ENCODE results near the gene KPNA2.
"Not testable (repeated sequence)": the region's sequence is repeated elsewhere in the genome, so short reads cannot be mapped to it uniquely, and the experiment has no call there.

KPNA2 gene

DNA sequence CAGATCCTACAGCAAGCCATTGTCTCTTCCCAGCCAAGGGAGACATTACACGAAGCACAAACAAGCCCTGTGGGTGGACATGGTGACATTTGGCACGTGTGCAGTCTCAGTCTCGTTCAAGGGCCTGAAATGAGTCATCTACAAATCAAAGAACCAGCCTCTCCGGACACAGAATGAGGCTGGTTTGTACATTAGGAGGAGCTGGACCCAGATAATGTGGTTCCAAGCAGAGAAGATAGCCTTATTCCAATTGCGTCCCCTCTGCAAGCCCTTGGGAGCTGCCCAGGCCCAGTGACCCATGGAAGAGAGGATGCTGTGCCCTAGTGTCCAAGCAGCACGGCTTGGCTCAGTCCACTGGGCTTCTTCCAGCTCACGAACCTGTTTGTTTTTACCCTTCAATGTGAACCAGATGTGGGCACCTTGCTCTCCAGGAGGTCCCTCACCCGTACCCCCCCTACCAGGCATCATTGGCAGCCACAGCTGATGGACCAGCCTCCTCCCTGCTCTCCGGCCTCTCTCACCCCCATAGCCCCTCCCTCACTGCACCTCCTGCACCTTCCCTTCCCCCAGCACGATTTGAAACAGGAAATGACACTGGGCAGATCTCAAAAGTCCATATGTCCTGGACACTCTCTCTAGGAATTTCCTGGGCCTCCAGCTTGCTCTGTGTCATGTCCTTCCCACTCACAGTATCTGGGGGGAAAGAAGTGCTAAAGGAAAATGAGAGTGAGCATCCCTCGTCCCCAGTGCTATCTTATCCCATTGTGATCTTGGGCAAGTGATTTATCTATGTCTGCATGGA lies 26.2 kb downstream of the KPNA2 start:
- DNase-seq, result no peak

DNA sequence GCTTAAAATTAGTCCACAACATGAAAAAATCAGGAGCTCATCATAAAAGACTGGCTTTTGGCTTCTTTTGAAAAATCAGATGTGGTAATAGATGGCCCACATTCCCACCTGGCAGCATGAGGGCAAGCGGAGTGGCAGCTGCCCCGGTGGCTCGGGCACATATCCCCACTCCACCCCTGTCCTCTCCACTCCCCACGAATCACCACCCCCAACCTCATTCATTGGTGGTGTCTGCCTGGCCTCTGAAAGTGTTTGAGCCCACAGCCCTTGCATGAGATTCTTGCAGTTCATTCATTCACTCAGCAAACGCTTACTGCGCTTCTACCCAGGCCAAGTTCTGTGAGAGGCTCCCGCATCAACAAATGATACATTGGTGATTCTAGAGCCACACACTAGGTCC lies 29.8 kb downstream of the KPNA2 start:
- not testable (repeated sequence) for DNase-seq

DNA sequence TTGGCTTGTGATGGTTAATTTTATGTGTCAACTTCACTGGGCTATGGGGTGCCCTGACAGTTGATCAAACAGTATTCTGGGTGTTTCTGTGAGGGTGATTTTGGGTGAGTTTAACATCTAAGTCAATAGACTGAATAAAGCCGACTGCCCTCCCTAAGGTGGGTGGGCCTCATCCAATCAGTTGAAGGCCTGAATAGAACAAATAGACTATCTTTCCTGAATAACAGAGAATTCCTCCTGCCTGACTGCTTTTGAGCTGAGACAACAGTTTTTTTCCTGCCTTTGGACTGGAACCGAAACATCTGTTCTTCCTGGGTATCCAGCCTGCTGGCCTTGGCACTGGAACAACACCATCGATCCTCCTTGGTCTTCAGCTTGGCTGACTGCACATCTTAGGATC lies 33.0 kb downstream of the KPNA2 start:
- DNase-seq, result not testable (repeated sequence)

DNA sequence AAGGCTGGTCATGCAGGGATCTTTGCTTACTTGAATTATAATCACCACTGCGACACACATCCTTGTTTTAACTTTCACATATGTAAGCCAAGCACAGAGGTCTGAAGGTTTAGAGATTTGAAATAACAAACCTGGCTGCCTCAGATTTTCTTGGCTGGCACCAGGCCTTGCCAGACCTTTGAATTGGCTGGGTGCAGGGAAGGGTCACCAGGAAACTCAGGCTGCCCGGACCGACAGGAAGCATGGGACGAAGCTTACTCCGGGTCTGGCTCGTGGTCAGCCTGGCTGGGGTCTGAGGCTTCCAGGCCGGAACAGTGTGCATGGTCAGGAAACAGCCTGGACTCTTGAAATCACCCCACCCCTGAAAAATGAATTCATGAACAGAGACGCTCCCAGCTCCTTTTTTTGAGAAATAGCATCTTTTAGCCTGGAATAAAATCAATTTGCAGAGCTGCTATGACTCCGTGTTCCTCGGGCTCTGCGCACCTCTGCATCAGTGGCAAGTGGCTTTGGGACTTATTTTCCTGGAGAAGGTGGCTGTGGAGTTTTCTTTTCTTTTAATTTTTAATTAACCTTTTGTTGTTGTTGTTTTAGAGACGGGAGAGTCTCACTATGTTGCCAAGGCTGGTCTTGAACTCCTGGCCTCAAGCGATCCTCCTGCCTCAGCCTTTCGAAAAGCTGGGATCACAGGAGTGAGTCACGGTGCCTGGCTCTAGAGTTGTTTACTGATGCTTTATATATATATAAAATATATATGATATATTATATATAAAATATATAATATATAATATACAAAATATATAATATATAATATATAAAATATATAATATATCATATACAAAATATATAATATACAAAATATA lies 35.3 kb downstream of the KPNA2 start:
- DNase-seq, result not testable (repeated sequence)

DNA sequence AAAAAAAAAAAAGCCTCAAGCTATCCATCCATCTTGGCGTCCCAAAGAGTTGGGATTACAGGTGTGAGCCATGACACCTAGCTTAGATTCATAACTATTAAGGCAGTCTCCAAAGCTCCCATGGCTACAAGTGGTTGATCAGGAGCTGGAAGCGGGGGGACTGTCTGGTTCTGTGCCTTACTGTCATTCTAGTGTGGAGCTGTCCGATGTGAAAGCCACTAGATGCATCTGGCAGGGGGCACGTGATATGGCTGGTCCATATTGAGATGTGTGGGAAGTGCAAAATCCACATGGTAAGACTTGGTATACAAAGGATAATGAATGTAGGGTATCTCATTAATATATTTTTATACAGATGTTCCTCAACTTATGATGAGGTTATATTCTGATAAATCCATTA lies 38.7 kb downstream of the KPNA2 start:
- no peak for DNase-seq

DNA sequence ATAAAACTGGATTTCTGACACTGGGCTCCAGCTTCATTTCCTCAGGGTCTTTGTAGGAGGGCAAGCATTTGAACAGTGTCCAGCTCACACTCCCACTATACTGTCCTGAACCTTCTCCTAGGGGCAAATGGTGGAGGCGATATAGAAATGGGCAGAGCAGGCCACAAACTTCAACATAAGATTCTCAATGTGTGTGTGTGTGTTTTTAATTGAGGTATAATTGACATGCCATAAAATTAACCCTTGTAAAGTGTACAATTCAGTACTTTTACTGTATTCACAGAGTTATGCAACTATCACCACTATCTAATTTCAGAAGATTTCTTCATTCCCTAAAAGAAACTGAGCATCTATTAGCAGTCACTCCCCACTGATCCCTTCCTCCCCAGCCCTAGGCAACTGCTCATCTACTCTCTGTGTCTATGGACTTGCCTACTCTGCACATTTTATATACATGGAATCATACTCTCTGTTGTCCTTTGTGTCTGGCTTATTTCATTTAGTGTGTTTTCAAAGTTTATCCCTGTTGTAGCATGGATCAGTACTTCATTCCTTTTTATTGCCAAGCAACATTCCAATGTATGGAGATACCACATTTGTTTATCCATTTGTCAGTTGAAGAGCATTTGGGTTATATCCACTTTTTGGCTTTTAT lies 40.5 kb downstream of the KPNA2 start:
- not testable (repeated sequence) for DNase-seq

DNA sequence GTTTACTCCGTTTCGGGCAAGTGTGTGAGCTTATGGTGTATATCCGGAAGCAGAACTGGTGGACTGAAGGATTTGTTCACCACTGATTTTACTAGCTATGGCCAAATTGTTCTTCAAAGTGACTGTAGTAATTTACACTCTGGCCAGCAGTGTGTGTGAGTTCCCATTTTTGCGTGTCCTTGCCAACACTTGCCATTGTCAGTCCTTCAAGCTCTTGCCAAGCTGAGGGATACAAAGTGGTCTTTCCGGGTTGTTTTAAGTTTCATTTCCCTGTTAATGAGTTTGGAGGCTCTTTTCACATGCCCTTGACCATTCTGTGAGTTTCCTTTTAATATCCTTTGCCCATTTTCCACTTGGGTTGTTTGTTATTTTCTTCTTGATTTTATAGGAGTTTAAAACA lies 42.0 kb downstream of the KPNA2 start:
- not testable (repeated sequence) for DNase-seq

DNA sequence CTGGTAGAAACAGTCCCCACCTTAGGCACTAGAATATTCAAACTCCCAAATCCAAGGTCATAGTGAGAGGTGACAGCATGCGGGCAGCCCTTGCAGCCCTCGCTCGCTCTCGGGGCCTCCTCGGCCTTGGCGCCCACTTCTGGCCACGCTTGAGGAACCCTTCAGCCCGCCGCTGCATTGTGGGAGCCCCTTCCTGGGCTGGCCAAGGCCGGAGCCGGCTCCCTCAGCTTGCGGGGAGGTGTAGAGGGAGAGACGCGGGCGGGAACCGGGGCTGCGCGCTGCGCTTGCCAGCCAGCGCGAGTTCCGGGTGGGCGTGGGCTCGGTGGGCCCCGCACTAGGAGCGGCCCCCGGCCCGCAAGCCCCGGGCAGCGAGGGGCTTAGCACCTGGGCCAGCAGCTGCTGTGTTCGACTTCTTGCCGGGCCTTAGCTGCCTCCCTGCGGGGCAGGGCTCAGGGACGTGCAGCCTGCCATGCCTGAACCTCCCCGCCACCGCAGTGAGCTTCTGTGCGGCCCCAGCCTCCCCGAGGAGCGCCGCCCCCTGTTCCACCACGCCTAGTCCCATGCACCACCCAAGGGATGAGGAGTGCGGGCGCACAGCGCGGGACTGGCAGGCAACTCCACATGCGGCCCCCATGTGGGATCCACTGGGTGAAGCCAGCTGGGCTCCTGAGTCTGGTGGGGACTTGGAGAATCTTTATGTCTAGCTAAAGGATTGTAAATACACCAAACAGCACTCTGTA lies 45.0 kb downstream of the KPNA2 start:
- no peak for DNase-seq

DNA sequence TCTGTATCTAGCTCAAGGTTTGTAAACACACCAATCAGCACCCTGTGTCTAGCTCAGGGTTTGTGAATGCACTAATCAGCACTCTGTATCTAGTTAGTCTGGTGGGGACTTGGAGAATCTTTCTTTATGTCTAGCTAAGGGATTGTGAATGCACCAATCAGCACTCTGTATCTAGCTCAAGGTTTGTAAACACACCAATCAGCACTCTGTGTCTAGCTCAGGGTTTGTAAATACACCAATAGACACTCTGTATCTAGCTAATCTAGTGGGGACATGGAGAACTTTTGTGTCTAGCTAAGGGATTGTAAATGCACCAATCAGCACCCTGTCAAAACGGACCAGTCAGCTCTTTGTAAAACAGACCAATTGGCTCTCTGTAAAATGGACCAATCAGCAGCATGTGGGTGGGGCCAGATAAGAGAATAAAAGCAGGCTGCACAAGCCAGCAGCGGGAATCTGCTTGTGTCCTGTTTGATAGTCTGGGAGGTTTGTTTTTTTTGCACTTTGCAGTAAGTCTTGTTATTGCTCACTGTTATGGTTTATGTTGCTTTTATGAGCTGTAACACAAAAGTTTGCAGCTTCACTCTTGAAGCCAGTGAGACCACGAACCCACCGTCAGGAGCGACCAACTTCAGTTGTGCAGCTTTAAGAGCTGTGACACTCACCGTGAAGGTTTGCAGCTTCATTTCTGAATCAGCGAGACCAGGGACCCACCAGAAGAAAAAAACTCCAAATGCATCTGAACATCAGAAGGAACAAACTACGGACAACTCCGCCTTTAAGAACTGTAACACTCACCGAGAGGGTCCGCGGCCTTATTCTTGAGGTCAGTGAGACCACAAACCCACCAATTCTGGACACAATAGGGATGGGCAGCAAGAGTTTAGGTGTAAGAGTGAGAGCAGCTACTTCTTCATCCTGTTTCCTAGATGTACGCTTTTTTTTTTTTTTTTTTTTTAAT lies 46.0 kb downstream of the KPNA2 start:
- DNase-seq, result not testable (repeated sequence)

DNA sequence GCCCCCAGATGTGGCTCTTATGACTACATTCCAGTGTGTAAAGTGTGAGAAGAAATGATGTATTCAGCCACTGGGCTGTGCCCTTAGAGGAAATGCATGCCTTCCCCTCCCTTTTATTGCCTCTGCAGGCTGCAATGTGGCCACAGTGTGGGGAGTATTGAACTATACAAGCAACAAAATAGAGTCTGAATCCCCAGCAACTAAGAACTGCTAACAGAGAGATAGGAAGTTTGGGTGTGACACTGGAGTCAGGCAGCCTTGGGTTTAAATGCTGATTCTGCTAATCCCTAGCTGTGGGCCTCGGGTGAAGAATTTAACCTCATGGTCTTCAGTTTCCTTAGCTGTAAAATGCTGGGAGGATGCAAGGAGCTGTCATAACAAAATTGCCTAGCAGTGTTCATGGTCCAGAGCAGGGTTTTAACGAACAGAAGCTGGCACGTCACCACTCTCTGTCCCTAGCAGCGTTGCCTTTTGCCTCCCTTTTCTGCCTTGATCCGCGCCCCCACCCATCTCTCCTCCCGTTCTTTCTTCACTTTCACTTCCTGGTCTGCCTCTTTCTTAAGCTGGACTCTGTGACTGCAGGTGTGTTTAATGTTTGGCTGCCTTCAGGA lies 50.3 kb downstream of the KPNA2 start:
- no peak for DNase-seq

DNA sequence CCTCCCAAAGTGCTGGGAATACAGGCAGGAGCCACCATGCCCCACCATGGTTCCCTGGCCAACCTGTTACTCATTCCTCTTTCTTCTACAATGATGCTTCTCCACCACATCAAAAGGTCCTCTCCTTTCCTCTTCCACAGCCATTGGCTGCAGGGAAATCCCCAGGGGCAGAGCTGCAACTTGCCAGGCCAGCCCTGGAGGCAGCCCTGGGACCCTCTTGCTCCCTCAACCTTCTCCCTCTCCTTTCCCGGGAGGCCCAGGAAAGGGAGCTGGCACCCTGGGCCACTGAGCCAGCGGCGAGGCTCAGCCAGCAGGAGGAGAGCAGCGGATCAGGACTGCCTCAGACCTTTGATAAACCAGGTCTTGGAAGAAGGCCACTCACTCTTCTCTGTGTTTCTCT lies 51.1 kb downstream of the KPNA2 start:
- not testable (repeated sequence) for DNase-seq

DNA sequence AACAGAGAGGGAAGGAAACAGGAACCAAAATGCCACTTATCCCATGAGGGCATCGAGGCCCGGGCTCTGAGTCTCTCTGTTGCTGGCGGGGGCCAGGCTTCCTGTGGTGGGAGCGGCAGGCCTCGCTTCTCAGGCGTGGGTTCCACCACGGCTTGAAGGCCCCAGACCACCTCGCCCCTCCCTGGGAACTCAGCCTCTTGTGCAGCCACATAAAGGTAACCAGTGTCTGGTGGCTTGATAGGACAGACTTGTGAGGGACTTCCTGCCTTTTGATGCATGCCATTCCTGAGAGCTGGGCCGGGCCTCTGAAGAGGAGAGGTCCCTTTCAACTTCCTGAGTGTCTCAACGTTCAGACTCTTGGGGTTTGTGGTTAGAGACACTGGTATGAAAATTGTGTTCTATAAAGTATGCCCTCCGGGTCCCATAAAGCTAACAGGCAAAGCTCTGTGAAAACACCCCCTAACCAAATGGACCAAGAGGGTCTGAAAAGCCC lies 51.6 kb downstream of the KPNA2 start:
- DNase-seq, result not testable (repeated sequence)

DNA sequence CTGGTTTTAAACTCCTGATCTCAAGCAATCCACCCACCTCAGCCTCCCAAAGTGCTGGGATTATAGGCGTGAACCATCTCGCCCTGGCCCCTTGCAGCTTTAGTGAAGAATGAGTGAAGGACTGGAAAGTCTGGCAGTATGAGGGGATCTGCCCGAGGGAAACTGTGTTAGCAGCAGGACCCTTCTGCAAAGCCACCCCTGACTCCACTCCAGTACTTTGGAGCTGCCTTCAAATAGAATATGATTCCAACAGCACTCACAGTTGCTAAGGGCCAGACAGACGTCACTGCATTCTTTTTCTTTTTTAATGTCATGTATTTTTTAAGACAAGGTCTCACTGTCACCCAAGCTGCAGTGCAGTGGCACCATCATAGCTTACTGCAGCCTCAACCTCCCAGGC lies 52.3 kb downstream of the KPNA2 start:
- no peak for DNase-seq

DNA sequence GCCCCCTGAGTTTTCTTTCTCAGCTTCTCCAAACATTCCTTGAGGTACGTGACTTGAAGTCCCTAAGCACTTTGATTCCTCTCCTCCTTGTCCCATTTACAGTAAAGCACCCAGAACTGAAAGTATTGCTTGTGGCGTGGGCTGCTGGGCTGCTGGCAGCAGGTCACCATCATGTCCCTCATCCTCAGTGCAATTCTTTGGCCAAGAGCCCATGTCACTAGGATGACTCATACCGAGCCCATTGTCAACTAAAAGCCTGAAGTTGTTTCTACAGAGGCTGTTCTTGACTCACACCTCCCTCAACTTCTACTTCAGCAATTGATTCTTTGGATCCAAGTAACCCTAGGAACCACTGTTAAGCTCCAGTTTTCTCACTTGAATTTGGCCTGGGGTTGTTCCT lies 54.3 kb downstream of the KPNA2 start:
- DNase-seq, result no peak

DNA sequence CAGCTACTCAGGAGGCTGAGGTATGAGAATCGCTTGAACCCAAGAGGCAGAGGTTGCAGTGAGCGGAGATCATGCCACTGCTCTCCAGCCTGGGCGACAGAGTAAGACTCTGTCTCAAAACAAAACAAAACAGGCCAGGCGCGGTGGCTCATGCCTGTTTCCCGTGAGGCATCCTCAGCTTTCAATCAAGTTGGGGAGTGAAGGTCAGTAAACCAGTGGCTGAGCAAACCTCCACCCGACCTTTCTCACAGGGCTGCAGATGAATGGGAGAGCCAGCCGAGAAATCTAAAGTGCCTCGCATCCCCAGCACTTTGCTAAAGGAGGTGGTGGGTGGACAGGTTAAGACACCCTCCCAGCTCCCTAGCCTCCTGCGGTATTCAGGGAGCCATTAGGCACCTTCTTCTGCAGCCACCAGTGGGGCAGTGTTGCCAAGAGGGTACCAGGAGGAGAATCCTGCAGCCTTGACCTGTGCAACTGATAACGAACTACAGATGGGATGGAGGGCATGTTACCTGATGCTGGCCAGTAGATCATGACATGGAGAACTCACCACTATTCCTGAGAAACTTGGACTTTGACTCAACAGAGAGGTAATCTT lies 59.0 kb downstream of the KPNA2 start:
- no peak for DNase-seq

DNA sequence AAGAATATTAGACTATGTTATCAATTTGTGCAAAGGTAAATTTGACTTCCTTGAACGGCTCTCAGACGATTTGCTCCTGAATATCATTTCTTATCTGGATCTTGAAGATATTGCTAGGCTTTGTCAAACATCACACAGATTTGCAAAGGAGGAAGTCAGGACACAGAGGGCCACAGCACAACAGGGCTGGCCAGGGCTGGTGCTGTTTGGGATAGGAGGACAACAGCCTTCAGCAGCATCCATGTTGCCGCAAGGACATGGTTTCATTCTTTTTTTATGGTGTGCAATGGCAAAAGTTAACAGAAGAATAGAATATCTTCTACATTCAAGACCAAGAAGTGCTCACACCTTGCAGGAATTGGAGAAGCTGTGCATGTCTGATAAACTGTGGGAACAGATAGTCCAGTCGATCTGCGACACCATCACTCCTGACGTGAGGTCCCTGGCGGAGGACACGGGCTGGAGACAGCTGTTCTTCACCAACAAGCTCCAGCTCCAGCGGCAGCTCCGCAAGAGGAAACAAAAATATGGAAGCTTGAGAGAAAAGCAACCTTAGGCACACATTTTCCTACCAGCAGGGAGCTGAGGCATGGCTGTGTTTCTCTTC lies 59.8 kb downstream of the KPNA2 start:
- no peak for DNase-seq

DNA sequence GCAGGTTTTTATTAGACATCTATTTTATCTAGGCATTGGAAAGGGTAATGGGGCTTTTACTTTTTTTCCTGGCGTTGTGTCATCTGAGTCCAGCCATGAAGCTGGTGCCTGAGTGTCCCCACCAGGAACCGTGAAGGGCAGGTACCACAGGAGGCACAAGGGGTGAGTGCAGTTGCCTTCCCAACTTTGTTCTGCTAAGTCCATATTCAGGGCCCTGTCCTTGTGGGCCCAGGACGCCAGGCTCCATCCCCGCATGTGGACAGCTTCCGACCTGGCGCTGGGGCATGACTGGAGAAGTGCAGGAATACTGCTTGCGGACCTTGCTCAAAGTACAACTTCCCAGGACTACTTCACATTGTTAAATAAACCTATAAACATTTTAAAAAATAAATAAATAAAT lies 60.6 kb downstream of the KPNA2 start:
- no peak for DNase-seq
